OCI-LY1 (cell line): ENCODE data around the gene POLE.

ENCODE experiments used
- CTCF ChIP-seq: fragments of 200-600 bp; sonication (generic), shearing (Covaris generic); IDR thresholded peaks from 2 replicates; pipeline ENCODE4 v1.5.1; 2017; ENCODE audit warnings: mild to moderate bottlenecking, antibody characterized with exemption, low read length, moderate library complexity, mixed read lengths
- EZH2 ChIP-seq: fragments of 200-600 bp; sonication (generic), shearing (Covaris generic); IDR thresholded peaks from 2 replicates; pipeline ENCODE4 v1.8.0; 2017; ENCODE audit warnings: borderline replicate concordance, mixed run types, mild to moderate bottlenecking, antibody characterized with exemption, low read length, moderate library complexity, mixed read lengths

GRCh38 chr12:132729541-132730320 lies 42.6 kb upstream of the POLE start:
- no peak for TF ChIP-seq CTCF
- no peak for TF ChIP-seq EZH2
